MV-4-11 (cell line): ENCODE data around the gene NEDD4L.

Experiments
- DNase-seq: peaks from one replicate; lab custom pipeline; 2025; lab: John Stamatoyannopoulos, UW

Gene NEDD4L

DNA sequence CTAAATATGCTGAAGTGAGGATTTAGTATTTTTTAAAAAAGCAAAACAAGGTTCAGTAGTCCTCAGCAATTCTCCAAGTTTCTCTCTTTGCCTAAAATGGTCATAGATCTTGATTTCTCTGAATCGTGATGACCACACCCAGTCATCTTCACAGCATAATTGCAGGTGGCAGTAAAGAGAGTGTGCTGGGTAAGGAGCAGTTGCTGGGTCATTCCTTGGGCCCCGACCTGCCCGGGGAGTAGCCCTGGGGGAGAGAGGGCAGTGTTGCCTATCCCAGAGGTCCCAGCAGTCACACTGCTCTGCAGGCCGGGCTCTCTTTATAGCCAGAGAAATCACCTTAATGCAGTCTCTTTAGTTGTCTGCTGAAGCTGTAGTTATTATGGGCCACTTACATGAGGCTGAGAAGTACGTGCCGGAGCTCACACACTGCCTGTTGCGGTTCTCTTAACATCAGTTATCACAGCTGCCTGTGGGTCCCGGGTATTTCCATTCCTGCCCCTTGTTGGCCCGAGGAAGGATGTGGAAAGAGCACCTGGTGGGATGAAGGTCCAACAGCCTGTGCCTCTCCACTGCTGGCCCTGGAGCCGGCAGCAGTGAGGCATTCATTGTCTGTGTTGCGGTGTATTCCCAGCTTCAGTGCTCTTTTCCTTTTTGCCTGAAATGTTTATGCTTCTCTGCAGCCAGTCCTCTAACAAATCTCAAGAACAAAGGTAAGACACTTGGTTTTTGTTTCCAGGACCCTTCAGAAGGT lies 354.8 kb downstream of the NEDD4L start:
- no peak for DNase-seq

DNA sequence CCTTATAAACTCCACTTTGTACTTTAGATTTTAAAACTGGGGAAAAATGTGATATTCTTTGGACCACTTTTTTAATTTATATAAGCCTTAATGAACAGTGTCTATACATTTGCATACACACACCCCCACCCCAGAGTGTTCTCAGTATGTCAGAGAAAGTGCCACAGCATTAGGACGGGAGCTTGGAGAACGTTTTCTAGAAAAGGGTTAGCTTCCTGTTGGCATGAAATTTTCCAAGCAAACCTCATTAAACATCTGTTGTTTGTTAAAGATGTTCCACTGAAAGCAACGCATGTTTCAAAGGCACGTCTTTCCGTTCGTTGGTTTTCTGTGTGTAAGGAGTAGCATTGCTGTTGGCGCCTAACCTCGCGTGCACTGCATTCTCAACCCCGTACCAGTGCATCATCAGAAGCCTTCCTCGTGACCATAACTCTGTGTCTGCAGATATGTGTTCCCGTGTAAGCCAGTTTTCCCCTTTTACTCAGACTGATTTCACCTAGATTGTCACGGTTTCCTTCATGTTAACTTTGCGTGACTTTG lies 356.4 kb downstream of the NEDD4L start:
- DNase-seq = no peak

- DNase-seq = no peak
Observed at GRCh38 chr18:58401191-58401590, 357.2 kb downstream of the NEDD4L start.

GRCh38 chr18:58402247-58402646 lies 358.2 kb downstream of the NEDD4L start:
- DNase-seq = no peak

DNA sequence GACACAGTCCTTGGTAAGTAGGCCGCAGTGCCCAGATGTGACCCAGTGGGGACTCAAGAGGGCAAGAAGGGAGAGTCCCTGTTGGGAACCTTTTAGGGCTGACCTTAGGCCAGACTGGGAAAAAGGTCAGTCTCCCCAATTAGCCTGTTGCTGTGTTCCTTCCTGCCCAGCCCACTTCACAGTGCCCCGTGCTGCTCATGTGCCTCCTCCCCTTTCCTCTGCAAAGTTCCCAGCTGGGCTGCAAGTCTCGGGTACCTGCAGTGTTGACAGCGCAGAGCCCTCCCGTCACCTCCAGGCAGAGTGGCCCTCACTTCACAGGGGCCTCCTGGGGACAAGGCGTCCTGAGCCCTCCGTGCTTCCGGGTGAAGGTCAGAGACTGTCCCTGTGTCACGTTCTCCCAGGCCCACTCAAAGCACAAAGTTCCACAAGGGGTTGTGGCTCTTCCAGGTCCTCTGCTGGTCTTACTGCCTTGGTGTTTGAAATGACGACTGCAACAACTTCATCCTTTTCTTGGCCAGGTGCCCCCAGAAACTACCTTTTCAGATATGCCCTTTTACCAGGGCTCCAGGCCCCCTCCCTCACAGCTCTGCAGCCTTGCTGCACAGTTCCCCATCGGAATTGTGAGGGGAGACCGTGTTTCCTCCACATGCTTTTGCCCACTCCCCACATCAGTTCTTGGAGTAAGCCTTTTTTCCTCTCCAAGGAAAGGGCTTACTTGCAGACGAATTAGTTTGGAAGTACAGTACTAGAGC lies 359.1 kb downstream of the NEDD4L start:
- DNase-seq = no peak

DNA sequence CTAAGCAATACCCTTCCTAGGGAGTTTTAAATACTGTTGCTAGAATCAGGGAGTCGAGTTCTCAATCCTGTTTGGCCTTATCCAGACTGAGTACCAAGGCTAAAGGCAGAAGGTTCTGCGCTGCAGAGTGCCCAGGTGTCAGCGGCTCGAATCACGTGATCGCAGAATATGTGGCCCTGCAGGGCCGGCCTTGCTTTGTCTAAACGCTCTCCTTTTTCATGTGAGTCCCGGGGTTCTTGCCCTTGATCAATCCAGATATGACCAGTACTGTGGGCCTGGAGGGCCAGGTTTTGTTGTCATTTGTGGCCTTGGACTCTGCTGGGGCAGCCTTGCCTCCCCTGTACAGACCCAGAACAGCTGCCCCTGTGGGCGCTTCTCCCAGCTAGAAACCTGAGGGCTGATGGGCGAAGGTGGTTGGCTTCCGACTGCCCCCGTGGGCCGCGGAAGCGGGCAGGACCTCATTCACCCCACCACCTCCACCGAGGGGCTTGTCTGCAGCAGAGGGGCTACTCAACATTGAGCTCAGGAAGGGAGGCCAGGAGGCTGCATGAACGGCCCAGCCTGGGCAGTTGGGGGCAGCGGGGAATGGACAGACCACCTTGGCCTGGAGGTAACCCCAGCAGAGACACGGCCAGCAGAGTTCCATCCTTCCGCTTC lies 359.9 kb downstream of the NEDD4L start:
- DNase-seq = no peak

- DNase-seq = no peak
Observed at GRCh38 chr18:58405107-58405898, 361.3 kb downstream of the NEDD4L start.

GRCh38 chr18:58407263-58407648 lies 363.2 kb downstream of the NEDD4L start:
- DNase-seq = no peak

- no peak for DNase-seq
Observed at GRCh38 chr18:58407649-58408407, 363.8 kb downstream of the NEDD4L start.

DNA sequence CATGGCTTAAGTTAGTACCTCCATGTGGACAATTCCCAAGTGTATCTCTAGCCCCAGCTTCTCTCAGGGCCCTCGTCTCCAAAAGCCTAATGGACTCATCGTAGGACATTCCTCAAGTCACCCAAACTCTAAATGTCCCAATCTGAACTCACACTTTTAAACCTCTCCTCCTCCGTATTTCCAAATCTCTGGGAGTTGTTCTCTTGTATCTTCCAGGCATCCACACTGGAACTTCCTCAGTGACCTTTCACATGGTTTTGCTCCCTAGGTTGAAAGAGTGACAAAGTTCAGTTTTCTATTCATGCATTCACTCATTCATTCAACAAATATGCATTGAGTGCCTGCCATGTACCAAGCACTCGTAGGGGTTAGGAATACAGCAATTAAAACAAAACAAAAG lies 364.6 kb downstream of the NEDD4L start:
- DNase-seq = no peak

DNA sequence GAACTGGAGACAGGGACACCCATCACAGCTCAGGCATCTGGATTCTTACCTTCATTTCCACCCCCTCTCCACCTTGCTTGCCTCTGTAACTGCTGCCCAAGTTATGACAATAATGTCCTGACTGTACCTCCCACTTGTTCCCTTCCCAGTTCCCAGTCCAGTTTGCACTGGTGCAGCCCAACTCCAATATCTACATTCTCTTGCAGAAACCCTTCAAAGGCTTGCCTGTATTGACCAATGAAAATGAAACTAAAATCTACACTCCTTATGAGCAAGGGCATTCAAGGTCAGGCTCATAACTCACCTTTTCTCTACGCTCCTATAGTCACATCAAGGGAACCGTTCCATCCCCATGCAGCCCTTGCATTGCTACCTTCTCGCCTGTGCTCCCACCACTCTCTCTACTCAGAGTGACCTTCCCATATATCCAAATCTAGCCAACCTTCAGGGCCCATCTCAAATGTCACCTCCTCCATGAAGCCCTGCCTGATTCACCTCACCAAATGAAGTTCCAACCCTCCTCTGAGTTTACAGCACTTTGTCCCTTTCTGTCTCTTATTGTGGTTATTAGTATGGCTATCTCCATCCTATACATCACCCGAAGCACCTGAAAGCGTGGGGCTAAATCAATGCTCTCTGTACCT lies 365.9 kb downstream of the NEDD4L start:
- DNase-seq = no peak

- DNase-seq = no peak
Observed at GRCh38 chr18:58411323-58411722, 367.3 kb downstream of the NEDD4L start.

GRCh38 chr18:58412844-58413666 lies 369.0 kb downstream of the NEDD4L start:
- no peak for DNase-seq

GRCh38 chr18:58413667-58414628 lies 369.9 kb downstream of the NEDD4L start:
- no peak for DNase-seq

DNA sequence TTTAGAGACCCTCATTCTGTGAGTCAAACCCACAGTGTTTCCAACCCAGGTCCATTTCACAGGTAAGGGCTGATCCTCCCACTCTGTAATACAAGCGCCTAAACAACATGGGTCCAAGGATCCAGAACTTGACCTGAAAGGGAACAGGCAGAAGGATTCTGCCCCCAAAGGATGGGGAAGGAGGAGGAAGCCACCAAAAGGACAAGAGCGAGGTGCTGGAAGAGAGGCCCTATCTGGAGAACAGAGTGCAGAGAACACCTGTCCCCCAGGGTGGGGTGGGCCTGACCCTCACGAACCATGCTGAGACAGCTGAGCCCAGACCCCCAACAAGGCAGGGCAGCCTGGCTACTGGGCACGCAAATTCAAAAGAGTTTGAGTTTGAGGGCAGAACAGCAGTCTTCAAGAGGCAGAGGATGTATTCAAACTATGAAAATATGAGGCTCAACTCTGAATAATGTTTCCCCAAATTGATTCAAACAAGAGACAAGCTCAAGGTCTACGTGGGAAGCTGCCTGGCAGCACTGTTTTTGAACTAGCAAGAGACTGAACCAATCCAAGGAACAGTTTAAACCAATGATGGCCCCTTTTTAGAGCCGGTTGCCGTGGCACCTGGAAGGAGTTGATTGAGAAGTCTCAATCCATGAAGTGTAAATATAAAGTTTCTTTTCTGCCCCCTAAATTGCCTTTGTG lies 372.1 kb downstream of the NEDD4L start:
- no peak for DNase-seq

DNA sequence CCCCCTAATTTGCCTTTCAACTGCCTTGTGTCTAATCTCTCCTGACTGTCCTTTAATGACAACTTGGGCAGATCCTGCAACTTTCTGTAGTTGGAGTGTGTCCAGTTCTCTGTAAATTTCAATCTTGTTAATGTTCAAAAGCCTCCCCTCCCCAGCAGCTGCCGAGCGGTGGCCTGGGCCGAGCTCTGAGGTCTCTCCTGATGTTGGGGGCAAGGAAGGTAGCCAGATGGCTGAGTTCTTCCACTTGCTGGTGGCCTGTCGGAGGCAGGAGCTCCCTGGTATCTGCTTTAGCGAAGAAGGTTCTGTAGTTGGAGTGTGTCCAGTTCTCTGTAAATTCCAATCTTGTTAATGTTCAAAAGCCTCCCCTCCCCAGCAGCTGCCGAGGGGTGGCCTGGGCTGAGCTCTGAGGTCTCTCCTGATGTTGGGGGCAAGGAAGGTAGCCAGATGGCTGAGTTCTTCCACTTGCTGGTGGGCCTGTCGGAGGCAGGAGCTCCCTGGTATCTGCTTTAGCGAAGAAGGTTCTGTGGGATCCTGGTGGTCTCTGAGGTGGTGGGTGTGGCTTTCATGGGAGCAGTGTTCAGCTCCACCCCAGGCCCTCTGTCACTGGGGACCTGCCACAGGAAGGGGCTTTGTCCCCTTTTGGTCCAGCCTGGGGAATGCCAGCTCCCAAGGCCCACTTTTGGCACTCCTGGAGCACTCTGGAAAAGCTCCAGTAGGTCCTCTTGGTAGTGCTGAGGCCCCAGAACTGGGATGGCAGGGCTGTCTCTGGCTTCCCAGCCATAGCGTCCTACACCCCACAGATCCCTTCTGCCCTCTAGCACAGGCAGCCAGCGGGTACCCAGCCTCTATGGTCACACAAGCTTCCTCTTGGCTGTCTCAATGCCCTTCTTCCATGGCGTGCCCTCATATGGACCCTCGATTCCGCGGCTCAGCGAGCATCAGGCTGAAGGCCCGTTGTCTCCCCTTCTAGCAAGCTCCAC lies 373.0 kb downstream of the NEDD4L start:
- DNase-seq = no peak

DNA sequence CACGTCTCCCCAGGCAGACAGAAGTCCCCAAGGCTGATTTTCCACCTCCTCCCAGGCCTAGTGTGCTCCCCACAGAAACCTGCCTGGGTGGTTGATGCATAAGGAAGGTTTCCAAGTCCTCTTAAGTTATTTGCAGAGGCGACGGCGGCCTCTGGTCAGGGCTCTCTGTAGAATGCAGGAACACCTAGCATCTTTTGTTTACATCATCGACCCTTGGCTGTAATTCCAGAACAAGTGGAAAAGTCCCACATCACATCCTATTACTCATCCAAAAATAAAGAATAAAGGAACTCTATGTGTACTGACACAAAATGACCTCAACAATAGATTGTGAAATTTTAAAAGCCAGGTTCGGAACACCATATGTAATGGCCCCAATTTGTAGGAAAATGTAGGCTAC lies 373.7 kb downstream of the NEDD4L start:
- no peak for DNase-seq
